ENCODE results near the gene EXO1.
"Not testable (repeated sequence)": the region's sequence is repeated elsewhere in the genome, so short reads cannot be mapped to it uniquely, and the experiment has no call there.

EXO1 gene

GRCh38 chr1:241836941-241837340 lies 11.1 kb upstream of the EXO1 start:
- no peak for DNase-seq (ENCODE audit: low read depth in 2 of 2)

DNA sequence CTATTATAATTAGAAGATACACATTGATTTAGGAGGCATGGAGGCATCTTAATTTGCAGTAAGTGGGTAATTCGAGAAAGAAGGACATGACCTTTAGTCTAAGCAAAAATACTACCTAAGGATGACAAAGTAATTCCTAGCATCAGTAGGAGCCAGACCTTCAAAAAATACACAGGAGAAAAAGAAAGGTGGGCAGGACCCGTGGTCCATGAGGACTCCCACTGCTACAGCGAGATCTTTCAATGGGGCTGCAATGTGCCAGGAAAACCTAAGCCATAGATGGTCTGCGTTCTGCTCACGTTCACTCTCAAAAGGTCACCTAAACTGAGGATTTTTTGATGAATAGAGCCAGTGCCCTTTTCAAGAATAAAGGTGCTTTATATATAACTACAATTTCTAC lies 10.6 kb upstream of the EXO1 start:
- DNase-seq (ENCODE audit: low read depth in 2 of 2) = no peak

DNA sequence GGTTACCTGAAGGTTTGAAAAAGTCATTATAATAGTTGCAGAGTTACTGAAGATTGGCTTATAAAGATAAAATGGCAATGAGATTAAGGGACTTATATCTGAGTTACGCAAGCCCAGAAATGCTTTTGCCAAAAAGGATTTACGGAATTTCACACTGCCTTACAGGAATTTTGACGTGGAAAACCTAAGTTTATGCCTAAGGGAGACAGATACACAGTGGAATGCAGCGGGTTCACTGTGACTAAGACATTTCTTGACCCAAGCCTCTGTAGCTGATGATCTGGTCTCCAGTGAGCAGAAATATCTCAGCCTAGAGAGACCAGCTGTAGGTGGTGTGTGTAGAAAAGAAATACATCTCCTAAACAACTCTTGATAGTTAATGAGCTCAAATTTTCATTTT lies 10.1 kb upstream of the EXO1 start:
- peak; percentile 69 to 74 for DNase-seq (ENCODE audit: low read depth in 2 of 2)

- DNase-seq (ENCODE audit: low read depth in 2 of 2) = no peak
Measured at GRCh38 chr1:241838897-241839296, 9.1 kb upstream of the EXO1 start.

- no peak for DNase-seq (ENCODE audit: low read depth in 2 of 2)
Measured at GRCh38 chr1:241839369-241839979, 8.5 kb upstream of the EXO1 start.

DNA sequence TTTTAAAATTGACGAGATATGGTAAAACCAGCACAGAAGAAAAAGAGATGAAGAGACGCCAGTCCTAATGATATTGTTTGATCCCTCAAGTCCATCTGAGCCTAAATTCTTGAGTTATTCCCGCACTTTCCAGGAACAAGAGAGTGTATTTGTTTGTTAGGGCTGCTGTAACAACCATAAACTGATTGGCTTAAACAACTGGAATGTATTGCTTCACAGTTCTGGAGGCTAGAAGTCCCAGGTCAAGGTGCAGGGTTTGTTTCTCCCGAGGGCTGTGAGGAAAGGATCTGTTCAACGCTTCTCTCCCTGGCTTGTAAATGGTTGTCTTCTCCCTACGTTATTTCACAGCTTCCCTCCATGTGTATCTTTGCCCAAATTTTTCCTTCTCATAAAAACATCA lies 7.8 kb upstream of the EXO1 start:
- DNase-seq (ENCODE audit: low read depth in 2 of 2) = no peak

DNA sequence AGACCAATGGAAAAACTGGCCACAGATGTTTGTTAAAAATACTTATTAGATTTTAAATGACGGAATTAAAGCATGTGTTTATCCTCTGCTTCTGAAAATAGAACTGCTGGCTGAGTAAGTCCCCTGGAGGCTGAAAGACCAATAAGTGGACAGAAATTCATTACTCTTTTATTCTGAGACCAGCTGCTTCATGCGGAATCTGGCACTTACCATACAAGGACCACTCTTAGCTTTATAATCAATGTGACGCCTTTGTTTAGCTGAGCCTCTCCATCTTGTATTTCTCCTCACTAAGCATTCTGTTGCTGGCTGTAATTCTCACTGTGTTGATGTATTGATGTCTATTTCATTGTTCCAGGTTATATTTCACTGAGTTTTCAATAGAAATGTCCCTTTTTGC lies 6.3 kb upstream of the EXO1 start:
- no peak for DNase-seq (ENCODE audit: low read depth in 2 of 2)

DNA sequence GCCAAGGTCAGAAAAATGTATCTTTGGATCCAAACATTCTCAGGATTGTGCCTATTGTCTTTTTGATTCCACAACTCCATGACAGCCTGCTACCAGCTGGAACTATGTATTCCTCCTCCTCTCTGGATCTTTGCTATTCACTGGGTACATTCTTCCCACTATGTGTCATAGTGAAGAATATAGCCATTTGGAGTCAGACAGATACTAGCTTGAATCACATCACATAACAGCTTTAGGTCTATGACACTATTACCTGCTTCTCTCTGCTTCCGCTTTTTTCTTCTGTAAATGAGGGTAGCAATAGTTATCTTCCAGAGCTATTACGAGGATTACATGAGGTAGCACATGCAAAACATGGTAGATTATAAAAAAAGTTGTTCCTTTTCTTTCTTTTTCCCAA lies 5.4 kb upstream of the EXO1 start:
- no peak for DNase-seq (ENCODE audit: low read depth in 2 of 2)

DNA sequence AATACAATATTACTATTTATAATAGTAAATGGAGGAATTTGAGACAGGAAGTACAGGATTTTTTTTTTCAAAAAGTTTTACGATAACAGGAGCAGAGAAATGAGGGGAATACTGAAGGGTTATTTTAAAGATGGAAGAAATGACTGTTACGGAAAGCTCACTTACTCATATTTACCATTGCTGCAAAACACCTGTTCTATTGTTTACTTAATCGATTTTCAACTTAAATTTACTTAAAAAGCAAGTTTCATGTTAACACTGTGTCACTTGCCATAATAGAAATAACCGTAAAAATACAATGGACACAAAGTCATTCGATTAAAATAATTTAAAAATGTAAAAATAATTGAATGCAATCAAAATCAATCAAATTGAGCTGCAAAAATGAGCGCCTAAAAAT lies 3.4 kb upstream of the EXO1 start:
- DNase-seq (ENCODE audit: low read depth in 2 of 2) = no peak

GRCh38 chr1:241846375-241846774 lies 1.6 kb upstream of the EXO1 start:
- no peak for DNase-seq (ENCODE audit: low read depth in 2 of 2)

GRCh38 chr1:241846862-241847539 lies 1.0 kb upstream of the EXO1 start:
- no peak for DNase-seq (ENCODE audit: low read depth in 2 of 2)

DNA sequence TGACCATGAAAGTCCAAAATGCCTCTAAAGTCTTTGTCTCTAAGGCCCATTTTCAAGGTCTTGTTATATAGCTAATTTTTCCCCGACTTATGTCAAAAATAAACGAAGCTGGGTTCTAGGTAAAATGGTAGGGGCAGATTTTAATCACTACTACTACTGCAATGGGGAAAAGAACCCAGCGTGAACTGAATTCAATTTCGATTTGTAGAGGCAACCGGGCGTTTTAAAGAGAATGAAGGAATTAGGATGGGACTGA lies 536 bp upstream of the EXO1 start:
- no peak for DNase-seq (ENCODE audit: low read depth in 2 of 2)

DNA sequence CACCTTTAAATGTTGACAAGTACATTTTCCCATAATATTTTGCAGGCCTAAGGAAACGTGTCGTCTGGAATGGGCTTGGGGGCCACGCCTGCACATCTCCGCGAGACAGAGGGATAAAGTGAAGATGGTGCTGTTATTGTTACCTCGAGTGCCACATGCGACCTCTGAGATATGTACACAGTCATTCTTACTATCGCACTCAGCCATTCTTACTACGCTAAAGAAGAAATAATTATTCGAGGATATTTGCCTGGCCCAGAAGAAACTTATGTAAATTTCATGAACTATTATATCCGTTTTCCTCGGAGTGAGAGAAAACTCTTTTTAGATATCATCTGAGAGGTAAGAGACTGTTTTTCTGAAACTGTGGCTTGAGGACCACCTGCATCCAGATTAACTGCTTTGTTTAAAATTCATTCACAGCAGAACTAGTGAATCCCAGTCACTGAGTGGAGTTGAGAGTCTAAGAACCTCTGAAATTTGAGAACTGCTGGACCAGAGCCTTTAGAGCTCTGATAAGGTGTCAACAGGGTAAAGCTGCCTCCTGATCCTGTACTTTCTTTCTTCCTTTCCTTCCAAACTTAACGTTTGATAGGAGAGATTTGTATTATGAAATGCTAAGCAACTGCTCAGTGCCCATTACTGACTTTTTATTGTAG lies 811 bp downstream of the EXO1 start:
- no peak for DNase-seq (ENCODE audit: low read depth in 2 of 2)

- no peak for DNase-seq (ENCODE audit: low read depth in 2 of 2)
Measured at GRCh38 chr1:241849345-241849695, 1.3 kb downstream of the EXO1 start.

DNA sequence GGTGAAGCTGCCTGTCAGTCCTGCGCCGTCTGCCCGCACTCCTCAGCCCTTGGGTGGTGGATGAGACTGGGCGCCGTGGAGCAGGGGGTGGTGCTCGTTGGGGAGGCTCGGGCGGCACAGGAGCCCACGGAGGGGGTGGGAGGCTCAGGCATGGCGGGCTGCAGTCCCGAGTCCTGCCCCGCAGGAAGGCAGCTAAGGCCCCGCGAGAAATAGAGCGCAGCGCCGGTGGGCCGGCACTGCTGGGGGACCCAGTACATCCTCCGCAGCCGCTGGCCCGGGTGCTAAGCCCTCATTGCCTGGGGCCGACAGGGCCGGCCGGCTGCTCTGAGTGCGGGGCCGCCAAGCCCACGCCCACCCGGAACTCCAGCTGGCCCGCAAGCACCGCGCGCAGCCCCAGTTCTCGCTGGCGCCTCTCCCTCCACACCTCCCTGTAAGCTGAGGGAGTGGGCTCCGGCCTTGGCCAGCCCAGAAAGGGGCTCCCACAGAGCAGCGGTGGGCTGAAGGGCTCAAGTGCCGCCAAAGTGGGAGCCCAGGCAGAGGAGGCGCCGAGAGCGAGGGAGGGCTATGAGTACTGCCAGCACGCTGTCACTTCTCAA lies 7.6 kb downstream of the EXO1 start:
- not testable (repeated sequence) for DNase-seq (ENCODE audit: low read depth in 2 of 2)

DNA sequence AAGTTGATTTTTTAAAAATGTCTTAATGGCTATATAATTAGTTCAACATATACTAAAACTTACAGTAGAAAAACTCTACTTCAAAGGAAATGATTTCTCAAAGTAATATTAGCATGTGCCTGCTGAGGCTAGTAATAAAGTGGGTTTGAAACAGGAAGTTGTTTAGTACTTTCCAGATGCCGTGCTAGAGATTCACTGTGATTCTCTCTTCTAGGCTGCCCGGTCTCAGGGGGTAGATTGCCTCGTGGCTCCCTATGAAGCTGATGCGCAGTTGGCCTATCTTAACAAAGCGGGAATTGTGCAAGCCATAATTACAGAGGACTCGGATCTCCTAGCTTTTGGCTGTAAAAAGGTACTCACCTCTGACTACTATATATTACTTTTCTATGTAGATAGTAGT lies 9.1 kb downstream of the EXO1 start:
- DNase-seq (ENCODE audit: low read depth in 2 of 2) = peak; percentile 9 to 20

GRCh38 chr1:241860922-241861321 lies 12.9 kb downstream of the EXO1 start:
- DNase-seq (ENCODE audit: low read depth in 2 of 2) = no peak

- no peak for DNase-seq (ENCODE audit: low read depth in 2 of 2)
Measured at GRCh38 chr1:241869022-241869421, 21.0 kb downstream of the EXO1 start.

DNA sequence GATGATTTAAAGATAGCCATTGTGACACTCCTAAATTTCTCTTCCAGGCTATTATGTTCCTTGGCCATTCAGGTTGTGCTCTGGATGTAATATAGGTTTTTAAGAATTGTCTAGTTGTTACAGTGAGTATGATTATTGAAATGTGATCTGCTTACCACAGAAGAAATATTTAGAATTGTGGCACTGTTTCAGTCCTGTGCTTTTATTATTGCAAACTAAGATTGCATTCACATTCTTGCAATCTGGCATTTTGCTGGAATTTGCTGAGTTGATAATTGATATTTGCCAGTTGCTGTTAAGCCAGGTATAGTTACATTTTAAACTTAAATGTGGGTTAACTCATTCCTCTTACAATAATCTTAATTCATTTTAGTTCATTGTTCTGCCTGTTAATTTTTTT lies 22.3 kb downstream of the EXO1 start:
- DNase-seq (ENCODE audit: low read depth in 2 of 2) = no peak

DNA sequence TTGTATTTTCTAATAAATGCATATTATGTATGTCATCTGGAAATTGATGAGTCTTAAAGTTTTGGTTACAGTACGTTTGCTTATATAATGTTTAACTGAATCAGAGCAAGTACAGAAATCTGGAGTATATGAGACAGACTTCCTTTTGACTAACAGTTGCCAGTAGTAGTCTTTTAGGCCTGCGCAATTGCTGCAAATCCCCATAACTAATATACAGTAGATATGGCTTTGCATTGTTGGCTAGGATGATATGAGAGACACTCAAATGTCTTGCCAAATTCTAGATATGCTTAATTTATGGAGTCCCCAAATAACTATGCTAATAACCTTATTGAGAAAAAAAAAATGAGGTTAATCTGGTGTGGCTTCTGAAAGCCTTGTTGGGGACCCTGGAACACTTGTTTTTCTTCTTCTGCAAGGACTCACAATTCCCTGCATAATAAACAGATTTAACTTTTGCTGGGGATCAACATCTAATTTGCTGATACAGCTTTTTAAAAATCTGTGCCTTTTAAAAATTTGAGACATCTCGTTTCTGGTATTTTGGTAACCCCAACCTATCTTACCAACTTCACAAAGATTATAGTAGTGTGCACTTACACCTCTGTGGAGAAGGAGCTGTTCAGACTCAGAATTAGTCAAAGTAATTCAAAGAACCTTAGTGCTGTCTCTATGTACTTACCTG lies 22.9 kb downstream of the EXO1 start:
- no peak for DNase-seq (ENCODE audit: low read depth in 2 of 2)

DNA sequence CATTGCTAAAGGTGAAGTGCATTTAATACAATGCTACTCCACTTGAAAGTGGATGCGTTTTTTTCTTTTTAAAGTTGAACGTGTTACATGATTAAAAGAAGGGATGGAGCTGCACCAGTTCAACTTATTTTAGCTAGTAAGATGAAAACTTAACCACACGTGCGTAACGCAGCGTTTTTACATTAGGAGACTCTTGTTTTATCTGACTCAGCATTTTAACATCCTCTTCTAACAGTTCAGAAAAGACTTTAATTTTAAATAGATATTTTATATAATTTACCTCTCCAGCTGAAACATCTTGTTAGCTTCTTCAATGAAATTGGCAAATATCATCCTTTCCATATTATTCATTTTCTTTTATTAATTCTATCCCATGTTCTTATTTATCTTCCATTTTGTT lies 33.4 kb downstream of the EXO1 start:
- no peak for DNase-seq (ENCODE audit: low read depth in 2 of 2)

DNA sequence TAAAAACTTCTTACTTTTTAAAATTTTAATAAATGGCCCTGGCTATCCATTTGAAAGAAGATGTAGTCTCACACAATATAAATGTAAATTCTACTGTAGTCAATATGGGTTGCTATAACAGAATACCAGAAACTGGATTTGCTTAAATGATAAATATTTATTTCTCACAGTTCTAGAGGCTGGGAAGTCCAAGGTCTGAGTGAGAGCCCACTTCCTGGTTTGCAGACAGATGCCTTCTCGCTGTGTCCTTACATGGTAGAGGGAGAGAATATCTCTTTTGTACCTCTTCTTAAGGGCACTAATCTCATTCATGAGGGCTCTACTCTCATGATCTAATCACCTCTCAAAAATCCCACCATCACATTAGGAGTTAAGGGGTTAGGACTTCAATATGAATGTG lies 35.2 kb downstream of the EXO1 start:
- no peak for DNase-seq (ENCODE audit: low read depth in 2 of 2)

DNA sequence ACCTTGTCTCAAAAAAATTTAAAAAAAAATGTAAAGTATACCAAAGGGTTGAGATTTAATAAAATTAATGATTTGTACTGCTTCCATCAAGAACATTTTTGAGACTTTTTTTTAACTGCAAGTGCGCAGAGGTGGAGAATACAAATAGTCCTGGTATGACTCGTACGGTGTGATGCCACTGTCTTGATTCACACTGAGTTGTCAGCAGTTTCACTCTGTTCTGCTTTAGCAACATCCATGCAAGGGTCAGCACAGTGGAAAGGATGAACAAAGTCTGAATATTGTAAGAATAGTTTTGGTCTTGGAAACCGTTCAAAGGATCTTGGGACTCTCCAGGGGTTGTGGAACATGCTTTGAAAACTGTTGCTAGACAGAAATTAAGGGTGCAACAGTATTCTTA lies 40.2 kb downstream of the EXO1 start:
- no peak for DNase-seq (ENCODE audit: low read depth in 2 of 2)

Data from fibroblast of skin of left quadriceps (primary cell).